ENCODE measurements around the gene MOAP1.
A peak's percentile ranks its signal among the peaks of the same experiment; 100 is the strongest.
"Not testable (repeated sequence)": the region's sequence is repeated elsewhere in the genome, so short reads cannot be mapped to it uniquely, and the experiment has no call there.

The MOAP1 gene

DNA sequence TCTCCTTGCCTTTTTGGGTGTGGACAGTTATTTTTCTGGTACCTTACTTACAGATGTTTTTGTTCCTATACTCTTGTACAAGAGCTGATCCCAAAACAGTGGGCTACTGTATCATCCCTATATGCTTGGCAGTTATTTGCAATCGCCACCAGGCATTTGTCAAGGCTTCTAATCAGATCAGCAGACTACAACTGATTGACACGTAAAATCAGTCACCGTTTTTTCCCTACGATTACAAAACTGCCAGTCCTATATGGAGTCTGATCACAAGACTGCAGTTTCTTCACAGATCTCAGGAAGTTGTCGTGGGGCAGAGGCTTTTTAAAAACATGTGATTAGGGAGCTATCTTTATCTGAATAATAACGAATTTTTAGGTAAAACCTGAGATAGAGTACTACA is 1.8 kb upstream of the MOAP1 start:
- TF ChIP-seq, protein P1, sequence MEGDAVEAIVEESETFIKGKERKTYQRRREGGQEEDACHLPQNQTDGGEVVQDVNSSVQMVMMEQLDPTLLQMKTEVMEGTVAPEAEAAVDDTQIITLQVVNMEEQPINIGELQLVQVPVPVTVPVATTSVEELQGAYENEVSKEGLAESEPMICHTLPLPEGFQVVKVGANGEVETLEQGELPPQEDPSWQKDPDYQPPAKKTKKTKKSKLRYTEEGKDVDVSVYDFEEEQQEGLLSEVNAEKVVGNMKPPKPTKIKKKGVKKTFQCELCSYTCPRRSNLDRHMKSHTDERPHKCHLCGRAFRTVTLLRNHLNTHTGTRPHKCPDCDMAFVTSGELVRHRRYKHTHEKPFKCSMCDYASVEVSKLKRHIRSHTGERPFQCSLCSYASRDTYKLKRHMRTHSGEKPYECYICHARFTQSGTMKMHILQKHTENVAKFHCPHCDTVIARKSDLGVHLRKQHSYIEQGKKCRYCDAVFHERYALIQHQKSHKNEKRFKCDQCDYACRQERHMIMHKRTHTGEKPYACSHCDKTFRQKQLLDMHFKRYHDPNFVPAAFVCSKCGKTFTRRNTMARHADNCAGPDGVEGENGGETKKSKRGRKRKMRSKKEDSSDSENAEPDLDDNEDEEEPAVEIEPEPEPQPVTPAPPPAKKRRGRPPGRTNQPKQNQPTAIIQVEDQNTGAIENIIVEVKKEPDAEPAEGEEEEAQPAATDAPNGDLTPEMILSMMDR (IDR thresholded peaks at IDR 0.05; ENCODE audit: low read length, missing control alignments) = no peak
- no peak for DNase-seq (ENCODE audit: low read depth)
- no peak overlapping the region for H3K4me3 ChIP-seq (replicated peaks; ENCODE audit: low read depth, low read length)

DNA sequence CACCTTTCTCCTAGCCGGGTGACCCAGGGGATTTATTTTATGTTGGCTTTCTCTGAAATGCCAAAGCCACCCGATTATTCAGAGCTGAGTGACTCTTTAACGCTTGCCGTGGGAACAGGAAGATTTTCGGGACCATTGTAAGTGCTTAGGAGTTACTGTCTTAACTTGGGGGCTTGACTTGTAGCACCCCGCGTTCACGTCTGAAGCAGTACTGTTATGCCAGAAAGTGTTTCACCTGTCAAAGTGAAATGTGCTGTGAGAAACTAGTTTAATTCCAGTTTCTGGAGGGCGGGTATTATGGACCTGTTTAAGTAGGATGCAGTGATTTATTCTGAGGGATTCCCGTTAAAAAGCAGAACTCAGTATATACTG is 638 bp upstream of the MOAP1 start:
- no peak for DNase-seq (ENCODE audit: low read depth)
- TF ChIP-seq, protein P1 (IDR thresholded peaks at IDR 0.05; ENCODE audit: low read length, missing control alignments) = no peak
- peak overlapping the region; percentile 93 for H3K4me3 ChIP-seq (replicated peaks; ENCODE audit: low read depth, low read length)

DNA sequence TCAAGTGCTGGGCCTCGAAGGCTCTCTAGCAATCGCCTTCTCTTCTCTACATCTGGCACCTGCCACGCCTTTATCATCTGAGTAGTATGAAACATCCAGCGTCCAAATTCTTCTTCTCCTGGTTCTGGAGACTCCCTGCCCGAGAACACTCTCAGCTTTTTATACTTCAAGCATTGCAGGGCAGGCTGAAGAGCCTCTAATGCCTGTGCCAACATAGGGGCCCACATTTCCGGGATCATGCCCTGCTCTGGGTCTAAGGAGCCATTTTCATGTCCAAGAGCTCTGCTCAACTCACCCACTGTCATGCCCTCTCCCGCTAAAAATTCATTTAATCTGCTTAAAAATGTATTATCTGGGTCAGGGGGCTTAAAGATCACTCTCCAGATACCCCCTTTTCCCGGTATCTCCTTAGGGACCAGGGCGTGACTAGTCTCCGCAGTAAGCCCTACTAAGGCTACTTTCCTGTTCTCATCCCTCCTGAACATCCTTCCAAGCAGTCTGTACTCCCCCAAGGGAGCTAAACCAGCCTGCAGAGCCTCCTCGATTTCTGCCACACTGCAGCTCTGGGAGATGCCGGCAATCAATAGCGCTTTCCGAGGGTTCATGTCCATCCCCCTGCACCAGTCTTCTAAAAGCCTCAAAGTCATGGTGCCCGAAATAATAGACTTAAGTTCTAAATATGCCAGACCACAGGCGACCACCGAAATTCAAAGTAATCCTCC is 940 bp downstream of the MOAP1 start:
- no peak for DNase-seq (ENCODE audit: low read depth)
- TF ChIP-seq, protein P1 (IDR thresholded peaks at IDR 0.05; ENCODE audit: low read length, missing control alignments) = no peak
- peak overlapping the region; percentile 93 for H3K4me3 ChIP-seq (replicated peaks; ENCODE audit: low read depth, low read length)

- TF ChIP-seq, protein P1 (IDR thresholded peaks at IDR 0.05; ENCODE audit: low read length, missing control alignments) = no peak
- DNase-seq (ENCODE audit: low read depth) = no peak
These were observed 9.2 kb downstream of the MOAP1 start for GRCh38 chr14:93175492-93175891.

GRCh38 chr14:93174731-93175130 is 10.0 kb downstream of the MOAP1 start:
- not testable (repeated sequence) for DNase-seq (ENCODE audit: low read depth); H3K4me3 ChIP-seq (replicated peaks; ENCODE audit: low read depth, low read length)

More at GRCh38 chr14:93175492-93175891, 9.2 kb downstream of the MOAP1 start:
- no peak overlapping the region for H3K4me3 ChIP-seq (replicated peaks; ENCODE audit: low read depth, low read length)

DNA sequence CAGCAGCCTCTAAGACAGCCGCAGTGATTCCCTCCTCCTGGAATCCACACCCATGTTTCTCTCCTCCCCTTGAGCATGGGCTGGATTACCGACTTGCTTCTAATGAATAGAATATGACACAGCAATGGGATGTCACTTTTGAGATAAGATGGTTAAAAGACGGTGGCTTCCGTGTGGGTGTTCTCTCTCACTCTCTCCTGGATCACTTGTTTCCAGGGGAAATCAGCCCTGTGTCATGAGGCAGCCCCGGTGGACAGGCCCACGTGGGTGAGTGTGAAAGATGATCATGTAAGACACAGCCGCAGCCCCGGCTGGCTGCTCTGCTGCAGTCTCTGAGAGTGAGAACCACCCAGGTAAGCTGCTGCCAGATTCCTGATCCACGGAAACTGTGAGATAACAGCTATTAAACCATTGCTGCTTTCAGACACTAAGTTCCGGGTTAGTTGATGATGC is 10.7 kb downstream of the MOAP1 start:
- TF ChIP-seq, protein P1 (IDR thresholded peaks at IDR 0.05; ENCODE audit: low read length, missing control alignments) = no peak
- DNase-seq (ENCODE audit: low read depth) = no peak
- H3K4me3 ChIP-seq (replicated peaks; ENCODE audit: low read depth, low read length) = no peak overlapping the region

- TF ChIP-seq, protein P1 (IDR thresholded peaks at IDR 0.05; ENCODE audit: low read length, missing control alignments) = no peak
- no peak overlapping the region for H3K4me3 ChIP-seq (replicated peaks; ENCODE audit: low read depth, low read length)
- DNase-seq (ENCODE audit: low read depth) = no peak
These were observed 13.3 kb downstream of the MOAP1 start for GRCh38 chr14:93171376-93171775.

- not testable (repeated sequence) for DNase-seq (ENCODE audit: low read depth); H3K4me3 ChIP-seq (replicated peaks; ENCODE audit: low read depth, low read length)
These were observed 14.6 kb downstream of the MOAP1 start for GRCh38 chr14:93170141-93170540.

GRCh38 chr14:93169619-93170018 is 15.1 kb downstream of the MOAP1 start:
- DNase-seq (ENCODE audit: low read depth) = not testable (repeated sequence)

GRCh38 chr14:93168610-93169009 is 16.1 kb downstream of the MOAP1 start:
- H3K4me3 ChIP-seq (replicated peaks; ENCODE audit: low read depth, low read length); DNase-seq (ENCODE audit: low read depth): not testable (repeated sequence)

More at GRCh38 chr14:93169619-93170018, 15.1 kb downstream of the MOAP1 start:
- H3K4me3 ChIP-seq (replicated peaks; ENCODE audit: low read depth, low read length) = not testable (repeated sequence)
